IMR-90 (cell line): ENCODE results near the gene AMBRA1.

Experiments
- CEBPB ChIP-seq: IDR thresholded peaks from 2 replicates; pipeline ENCODE4 v1.6.1; 2012; ENCODE audit warnings: low read depth, low read length, improper control_type of control experiment
- CTCF ChIP-seq: conservative IDR thresholded peaks from 2 replicates; pipeline ENCODE4 v1.5.1; 2012; ENCODE audit warnings: mild to moderate bottlenecking, low read depth, low read length, improper control_type of control experiment
- ELK1 ChIP-seq: fragments of 150-350 bp; IDR thresholded peaks from 2 replicates; pipeline ENCODE4 v1.6.1; 2016; ENCODE audit warnings: low read depth, mild to moderate bottlenecking, low read length, moderate library complexity, borderline replicate concordance
- FOS ChIP-seq: fragments of 150-350 bp; IDR thresholded peaks from 2 replicates; pipeline ENCODE4 v1.6.1; 2016; ENCODE audit warnings: low read depth, low read length
- NFE2L2 ChIP-seq: fragments of 150-350 bp; IDR thresholded peaks from 2 replicates; pipeline ENCODE4 v1.6.1; 2016; ENCODE audit warnings: low read depth, mild to moderate bottlenecking, low read length
- POLR2A ChIP-seq: IDR thresholded peaks from 2 replicates; pipeline ENCODE4 v1.6.1; 2012; ENCODE audit warnings: mild to moderate bottlenecking, low read depth, low read length
- RAD21 ChIP-seq: IDR thresholded peaks from 2 replicates; pipeline ENCODE4 v1.6.1; 2012; ENCODE audit warnings: low read length, improper control_type of control experiment
- RCOR1 ChIP-seq: IDR thresholded peaks from 2 replicates; pipeline ENCODE4 v1.6.1; 2012; ENCODE audit warnings: mild to moderate bottlenecking, low read length, improper control_type of control experiment; ENCODE audit not compliant: insufficient replicate concordance
- RFX5 ChIP-seq: IDR thresholded peaks from 2 replicates; pipeline ENCODE4 v1.8.0; 2012; ENCODE audit warnings: low read depth, mild to moderate bottlenecking, low read length, moderate library complexity
- SMC3 ChIP-seq: fragments of 150-350 bp; IDR thresholded peaks from 2 replicates; pipeline ENCODE4 v1.6.1; 2016; ENCODE audit warnings: low read depth, mild to moderate bottlenecking, antibody characterized with exemption, low read length, moderate library complexity
- USF2 ChIP-seq: fragments of 150-350 bp; IDR thresholded peaks from 2 replicates; pipeline ENCODE4 v1.6.1; 2017; ENCODE audit warnings: mild to moderate bottlenecking, antibody characterized with exemption, low read length, low read depth

- TF ChIP-seq RCOR1 (no peak), CTCF (no peak), USF2 (no peak), RFX5 (no peak), SMC3 (no peak), FOS (no peak), POLR2A (no peak), ELK1 (no peak), NFE2L2 (no peak), CEBPB (no peak), RAD21 (no peak)
Observed at GRCh38 chr11:46553814-46554212, 40.0 kb downstream of the AMBRA1 start.
